PC-3 (cell line): ENCODE data around the gene ATOH8. TPM values are rescaled to one million over a fixed set of nuclear protein-coding genes. Genes with fewer than 3 reads are reported as not detected.

Experiments
- ATAC-seq: fragments of 200-7000 bp; cut with Tn5 transposase; 2 replicates; pipeline ENCODE4 v1.9.1; 2020; ENCODE audit warnings: mild to moderate bottlenecking, moderate library complexity
- BruUV-seq: library from RNA; stranded (reverse); fragments of 400-500 nt; replicated peaks from 2 replicates; lab custom pipeline; 2021; lab: Mats Ljungman, UMichigan
- CTCF ChIA-PET: fragments of 300-600 bp; sonication (Branson Sonifier 250); formaldehyde crosslinking; loops from one replicate; lab custom pipeline; 2022; ENCODE audit warnings: antibody characterized with exemption; lab: Charles Lee
- POLR2A ChIA-PET: fragments of 300-600 bp; sonication (Branson Sonifier 250); formaldehyde crosslinking; loops from one replicate; lab custom pipeline; 2022; ENCODE audit warnings: antibody characterized with exemption; ENCODE audit not compliant: unreplicated experiment; lab: Charles Lee
- DNase-seq: peaks from one replicate; pipeline ENCODE4 v3.0.0-alpha.2; 2015
- H2AFZ ChIP-seq: fragments of 300-600 bp; sonication (generic); 2 replicates; pipeline ENCODE4 v1.6.0; 2016; ENCODE audit warnings: antibody characterized with exemption, low read length
- H3F3A ChIP-seq: fragments of 300-600 bp; sonication (generic); one replicate; pipeline ENCODE4 v1.6.0; 2017; ENCODE audit warnings: antibody characterized with exemption, low read length, control low read depth, mild to moderate bottlenecking; ENCODE audit not compliant: unreplicated experiment
- H3K27ac ChIP-seq: fragments of 300-600 bp; sonication (generic); 2 replicates; pipeline ENCODE4 v1.5.1; 2016; ENCODE audit warnings: mild to moderate bottlenecking, low read length
- H3K27me3 ChIP-seq: fragments of 300-600 bp; sonication (generic); 2 replicates; pipeline ENCODE4 v1.6.1; 2016; ENCODE audit warnings: low read length, mixed read lengths
- H3K36me3 ChIP-seq: fragments of 300-600 bp; sonication (generic); 2 replicates; pipeline ENCODE4 v1.6.1; 2016; ENCODE audit warnings: low read depth, mixed run types, low read length, mixed read lengths
- H3K4me1 ChIP-seq: fragments of 300-600 bp; sonication (generic); 2 replicates; pipeline ENCODE4 v1.5.1; 2016; ENCODE audit warnings: low read length; ENCODE audit not compliant: insufficient read depth
- H3K4me2 ChIP-seq: fragments of 300-600 bp; sonication (generic); 2 replicates; pipeline ENCODE4 v1.6.0; 2016; ENCODE audit warnings: low read length
- H3K4me3 ChIP-seq: fragments of 300-600 bp; sonication (generic); 2 replicates; pipeline ENCODE4 v1.5.1; 2016; ENCODE audit warnings: mild to moderate bottlenecking, low read length, mixed read lengths
- H3K79me2 ChIP-seq: fragments of 300-600 bp; sonication (generic); 2 replicates; pipeline ENCODE4 v1.6.1; 2017; ENCODE audit warnings: low read length, mixed read lengths
- H3K9ac ChIP-seq: fragments of 300-600 bp; sonication (generic); 2 replicates; pipeline ENCODE4 v1.6.0; 2016; ENCODE audit warnings: mild to moderate bottlenecking, low read length
- H3K9me2 ChIP-seq: fragments of 300-600 bp; sonication (generic); replicated peaks from 2 replicates; pipeline ENCODE4 v1.6.1; 2016; ENCODE audit warnings: mixed run types, low read length, mixed read lengths
- H3K9me3 ChIP-seq: fragments of 300-600 bp; sonication (generic); 2 replicates; pipeline ENCODE4 v1.6.1; 2016; ENCODE audit warnings: low read length, mixed read lengths
- H4K20me1 ChIP-seq: fragments of 300-600 bp; sonication (generic); 2 replicates; pipeline ENCODE4 v1.6.1; 2016; ENCODE audit warnings: low read length, mixed read lengths
- CTCF ChIP-seq: fragments of 300-600 bp; sonication (generic); conservative IDR thresholded peaks from 2 replicates; pipeline ENCODE4 v1.5.1; 2017; ENCODE audit warnings: antibody characterized with exemption, low read depth, mild to moderate bottlenecking, low read length
- EZH2 ChIP-seq: fragments of 300-600 bp; sonication (generic); IDR thresholded peaks from one replicate; pipeline ENCODE4 v1.6.1; 2017; ENCODE audit warnings: antibody characterized with exemption, mild to moderate bottlenecking, low read length; ENCODE audit not compliant: unreplicated experiment
- EZH2phosphoT487 ChIP-seq: fragments of 300-600 bp; sonication (generic); IDR thresholded peaks from 2 replicates; pipeline ENCODE4 v1.6.1; 2018; ENCODE audit warnings: mild to moderate bottlenecking, antibody characterized with exemption, low read length, borderline replicate concordance
- intact Hi-C: fragments of 100-400 bp; cut with micrococcal nuclease; formaldehyde crosslinking; loops from 2 replicates; pipeline ENCODE4 v1.9.0; 2023
- total RNA-seq: library from RNA; depleted of rRNA; stranded (reverse); fragments of >200 nt; gene quantifications from 2 replicates; pipeline ENCODE4 v1.2.3, GENCODE V29; 2014

Gene ATOH8
- total RNA-seq, 1 experiment from 2014 or later: 0.04 TPM

GRCh38 chr2:85792783-85793441, 39.1 kb downstream of the ATOH8 start:
- H3K36me3 ChIP-seq: no peaks in the 10 kb centered on the region
- no peaks in the 10 kb centered on the region for H3K9me2 ChIP-seq
- TF ChIP-seq EZH2 (no peak), EZH2phosphoT487 (no peak), CTCF (no peak)
- H3F3A ChIP-seq: no peaks in the 10 kb centered on the region
- DNase-seq: peak; percentile 78
- H3K4me1 ChIP-seq: peaks cover 13% of the 10 kb centered on the region
- intact Hi-C loops: no loop called here
- no peaks in the 10 kb centered on the region for H3K79me2 ChIP-seq
- H3K27me3 ChIP-seq: no peaks in the 10 kb centered on the region
- BruUV-seq: no TSS peak
- H2AFZ ChIP-seq: no peak overlapping the region
- no peak overlapping the region for H3K4me3 ChIP-seq
- no peaks in the 10 kb centered on the region for H4K20me1 ChIP-seq
- peak; percentile 73 for ATAC-seq
- H3K9ac ChIP-seq: no peak overlapping the region
- H3K27ac ChIP-seq: no peak overlapping the region
- ChIA-PET POLR2A (no interaction called here), CTCF (interaction anchor here (0.6 kb wide), 1 partner anchor 8 kb away, joined by 8 read pairs; no protein-coding TSS in a partner anchor)
- H3K9me3 ChIP-seq: no peaks in the 10 kb centered on the region
- H3K4me2 ChIP-seq: peak overlapping the region; percentile 24; the same call in 1 of the 2 replicates

GRCh38 chr2:85793584-85793983, 39.8 kb downstream of the ATOH8 start:
- Histone ChIP-seq H3K79me2 (no peaks in the 10 kb centered on the region), H3K9ac (no peak overlapping the region), H3K4me1 (peaks cover 13% of the 10 kb centered on the region), H3F3A (no peaks in the 10 kb centered on the region), H3K9me3 (no peaks in the 10 kb centered on the region), H2AFZ (no peak overlapping the region), H3K4me3 (no peak overlapping the region), H3K27me3 (no peaks in the 10 kb centered on the region), H4K20me1 (no peaks in the 10 kb centered on the region), H3K27ac (no peak overlapping the region), H3K4me2 (no peak overlapping the region), H3K9me2 (no peaks in the 10 kb centered on the region), H3K36me3 (no peaks in the 10 kb centered on the region)
- DNase-seq: no peak
- BruUV-seq: no TSS peak
- ATAC-seq: no peak
- ChIA-PET CTCF (no interaction called here), POLR2A (no interaction called here)
- TF ChIP-seq EZH2: no peak
- TF ChIP-seq CTCF: no peak
- no peak for TF ChIP-seq EZH2phosphoT487
- intact Hi-C loops: no loop called here

GRCh38 chr2:85794038-85794441, 40.2 kb downstream of the ATOH8 start:
- no peaks in the 10 kb centered on the region for H3F3A ChIP-seq
- H3K36me3 ChIP-seq: no peaks in the 10 kb centered on the region
- H3K9me3 ChIP-seq: no peaks in the 10 kb centered on the region
- no peaks in the 10 kb centered on the region for H3K9me2 ChIP-seq
- POLR2A ChIA-PET: no interaction called here
- ATAC-seq: no peak
- H3K9ac ChIP-seq: no peak overlapping the region
- no peak overlapping the region for H2AFZ ChIP-seq
- no peak overlapping the region for H3K4me3 ChIP-seq
- peaks cover 13% of the 10 kb centered on the region for H3K4me1 ChIP-seq
- DNase-seq: no peak
- no peaks in the 10 kb centered on the region for H4K20me1 ChIP-seq
- intact Hi-C loops: no loop called here
- H3K79me2 ChIP-seq: no peaks in the 10 kb centered on the region
- H3K27me3 ChIP-seq: no peaks in the 10 kb centered on the region
- H3K4me2 ChIP-seq: no peak overlapping the region
- no peak overlapping the region for H3K27ac ChIP-seq
- no peak for TF ChIP-seq EZH2
- no peak for TF ChIP-seq EZH2phosphoT487
- TF ChIP-seq CTCF: no peak
- BruUV-seq: no TSS peak
- CTCF ChIA-PET: no interaction called here
